K562 (cell line): ENCODE results near the gene KCNK7. TPM values are rescaled to one million over a fixed set of nuclear protein-coding genes. Genes with fewer than 3 reads are reported as not detected.

Source experiments
- BDP1 ChIP-seq: IDR thresholded peaks from 3 replicates; pipeline ENCODE4 v1.6.1; 2011; ENCODE audit not compliant: insufficient read length, insufficient read depth
- NR1H2 ChIP-seq: sonication (generic); formaldehyde crosslinking; IDR thresholded peaks from 2 replicates; pipeline ENCODE4 v1.4.0; 2020; ENCODE audit warnings: mild to moderate bottlenecking, missing genetic modification reagents
- RAD21 ChIP-seq, 2 experiments: fragments of 250-450 bp in 1 of 2; fragments of 450-650 bp in 1 of 2; sonication (Bioruptor Pico) in 1 of 2; formaldehyde crosslinking in 1 of 2; IDR thresholded peaks in 1 of 2; conservative IDR thresholded peaks in 1 of 2; 2 replicates each; pipeline versions ENCODE4 v1.4.0 to v1.8.0; 2020 to 2022; ENCODE audit warnings: mild to moderate bottlenecking in 2 of 2, moderate library complexity in 1 of 2
- SAP30 ChIP-seq: fragments of 200-600 bp; sonication (generic); IDR thresholded peaks from 2 replicates; pipeline ENCODE4 v1.6.1; 2012; ENCODE audit warnings: borderline replicate concordance, low read depth, mild to moderate bottlenecking, moderate library complexity, low read length, control low read depth, inconsistent platforms; ENCODE audit not compliant: insufficient read depth, poor library complexity, severe bottlenecking
- SOX6 ChIP-seq: fragments of 450-650 bp; IDR thresholded peaks from 2 replicates; pipeline ENCODE4 v1.6.1; 2014; ENCODE audit warnings: mild to moderate bottlenecking
- TAF15 ChIP-seq: fragments of 200-400 bp; formaldehyde crosslinking; IDR thresholded peaks from 2 replicates; pipeline ENCODE4 v1.6.1; 2017; ENCODE audit warnings: mild to moderate bottlenecking, low read depth, low read length, moderate library complexity
- ZNF224 ChIP-seq: sonication (generic); formaldehyde crosslinking; IDR thresholded peaks from 2 replicates; pipeline ENCODE4 v1.8.0; 2022; ENCODE audit warnings: mild to moderate bottlenecking, missing genetic modification reagents
- ZNF263 ChIP-seq: sonication (generic); formaldehyde crosslinking; IDR thresholded peaks from 2 replicates; pipeline ENCODE4 v1.8.0; 2022; ENCODE audit warnings: mild to moderate bottlenecking, missing genetic modification reagents, borderline replicate concordance
- polyA plus RNA-seq, 8 experiments: library from polyadenylated mRNA; depleted of rRNA in 4 of 8; stranded (reverse) in 5 of 8; unstranded in 3 of 8; fragments of >200 nt; fragmentation: Nextera tagmentation in 2 of 8; fragmentation: Illumina TruSeq in 1 of 8; extraction: Ambion mirVana in 2 of 8; extraction: Trizol in 1 of 8; gene quantifications; 2 replicates each; pipeline versions ENCODE4 v1.2.1 to v1.2.3, GENCODE V29; 2011 to 2014; ENCODE audit warnings: inconsistent platforms in 1 of 8, missing spikeins in 1 of 8
- total RNA-seq, 7 experiments: library from RNA; depleted of rRNA in 6 of 7; stranded (reverse); fragments of >200 nt in 6 of 7; fragmentation: Illumina TruSeq in 2 of 7; extraction: Trizol in 2 of 7; gene quantifications; 2 replicates each; pipeline versions ENCODE4 v1.2.1 to v1.2.3, GENCODE V29; 2011 to 2021; ENCODE audit warnings: low replicate concordance in 1 of 7
- TF ChIP-seq, protein P1 (sequence below): sonication (generic); formaldehyde crosslinking; IDR thresholded peaks from 2 replicates; pipeline ENCODE4 v1.8.1; 2022; ENCODE audit warnings: missing genetic modification reagents
- TF ChIP-seq, protein P2 (sequence below): fragments of 450-650 bp; IDR thresholded peaks from 2 replicates; pipeline ENCODE4 v1.6.1; 2016; ENCODE audit warnings: low read depth
- TF ChIP-seq, protein P3 (sequence below): sonication (generic); formaldehyde crosslinking; IDR thresholded peaks from 2 replicates; pipeline ENCODE4 v1.8.1; 2023; ENCODE audit warnings: mild to moderate bottlenecking, missing genetic modification reagents

Gene KCNK7
- total and polyA plus RNA-seq, 9 of the 15 experiments (the other 6 are each of a cell fraction or from before 2014, with no cell fraction given) = 0.07 to 0.40 TPM; not detected in 7

DNA sequence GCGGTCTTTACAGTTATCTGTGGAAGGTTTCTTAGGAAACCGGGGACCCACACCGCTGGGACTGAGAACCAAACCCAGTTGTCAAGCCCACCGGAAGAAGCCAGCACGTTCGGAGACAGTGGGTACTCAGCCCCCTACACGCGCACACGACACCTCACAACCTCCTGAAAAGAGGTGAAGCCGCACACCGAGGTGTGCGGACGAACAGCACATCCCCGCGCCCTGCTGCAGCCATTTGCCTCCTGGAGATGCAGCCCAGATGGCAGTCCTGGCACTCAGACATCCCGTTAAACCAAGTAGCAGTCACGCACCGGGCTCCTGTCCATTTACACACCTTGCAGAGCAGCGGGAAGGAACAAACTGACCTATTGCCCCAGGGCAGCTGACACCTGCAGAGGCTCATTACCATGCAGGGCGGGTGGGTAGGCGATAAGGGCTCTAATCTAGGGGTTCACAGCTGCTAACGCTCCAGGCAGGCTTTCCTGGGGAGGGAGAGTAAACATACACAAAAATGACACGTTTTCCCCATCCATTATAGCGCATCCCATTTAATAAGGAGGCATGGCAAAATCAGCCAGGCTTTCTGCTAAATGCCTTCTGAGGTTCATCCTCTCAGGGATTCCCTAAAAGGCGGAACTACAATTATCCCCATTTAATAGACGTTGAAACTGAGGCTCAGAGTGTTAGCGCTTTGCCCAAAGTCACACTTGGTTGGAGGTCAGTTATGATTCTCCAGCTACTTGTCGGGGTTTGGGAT, 20.6 kb downstream of the KCNK7 start (continued):
- TF ChIP-seq, protein P1, sequence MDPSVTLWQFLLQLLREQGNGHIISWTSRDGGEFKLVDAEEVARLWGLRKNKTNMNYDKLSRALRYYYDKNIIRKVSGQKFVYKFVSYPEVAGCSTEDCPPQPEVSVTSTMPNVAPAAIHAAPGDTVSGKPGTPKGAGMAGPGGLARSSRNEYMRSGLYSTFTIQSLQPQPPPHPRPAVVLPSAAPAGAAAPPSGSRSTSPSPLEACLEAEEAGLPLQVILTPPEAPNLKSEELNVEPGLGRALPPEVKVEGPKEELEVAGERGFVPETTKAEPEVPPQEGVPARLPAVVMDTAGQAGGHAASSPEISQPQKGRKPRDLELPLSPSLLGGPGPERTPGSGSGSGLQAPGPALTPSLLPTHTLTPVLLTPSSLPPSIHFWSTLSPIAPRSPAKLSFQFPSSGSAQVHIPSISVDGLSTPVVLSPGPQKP (CRISPR knock-in tag) = no peak
- TF ChIP-seq SOX6 (peak; percentile 80), RAD21 (CRISPR knock-in tag; conservative IDR thresholded peaks at IDR 0.05 in 1 of 2, IDR thresholded peaks at IDR 0.05 in 1 of 2) (no peak), TAF15 (no peak), BDP1 (no peak), ZNF263 (CRISPR knock-in tag) (0 out of 2 replicates have a peak, but pooled peaks have one; percentile 59), NR1H2 (CRISPR knock-in tag) (peak; percentile 79; the same call in 1 of the 2 replicates), SAP30 (peak; percentile 74), ZNF224 (CRISPR knock-in tag) (no peak)
- TF ChIP-seq, protein P2, sequence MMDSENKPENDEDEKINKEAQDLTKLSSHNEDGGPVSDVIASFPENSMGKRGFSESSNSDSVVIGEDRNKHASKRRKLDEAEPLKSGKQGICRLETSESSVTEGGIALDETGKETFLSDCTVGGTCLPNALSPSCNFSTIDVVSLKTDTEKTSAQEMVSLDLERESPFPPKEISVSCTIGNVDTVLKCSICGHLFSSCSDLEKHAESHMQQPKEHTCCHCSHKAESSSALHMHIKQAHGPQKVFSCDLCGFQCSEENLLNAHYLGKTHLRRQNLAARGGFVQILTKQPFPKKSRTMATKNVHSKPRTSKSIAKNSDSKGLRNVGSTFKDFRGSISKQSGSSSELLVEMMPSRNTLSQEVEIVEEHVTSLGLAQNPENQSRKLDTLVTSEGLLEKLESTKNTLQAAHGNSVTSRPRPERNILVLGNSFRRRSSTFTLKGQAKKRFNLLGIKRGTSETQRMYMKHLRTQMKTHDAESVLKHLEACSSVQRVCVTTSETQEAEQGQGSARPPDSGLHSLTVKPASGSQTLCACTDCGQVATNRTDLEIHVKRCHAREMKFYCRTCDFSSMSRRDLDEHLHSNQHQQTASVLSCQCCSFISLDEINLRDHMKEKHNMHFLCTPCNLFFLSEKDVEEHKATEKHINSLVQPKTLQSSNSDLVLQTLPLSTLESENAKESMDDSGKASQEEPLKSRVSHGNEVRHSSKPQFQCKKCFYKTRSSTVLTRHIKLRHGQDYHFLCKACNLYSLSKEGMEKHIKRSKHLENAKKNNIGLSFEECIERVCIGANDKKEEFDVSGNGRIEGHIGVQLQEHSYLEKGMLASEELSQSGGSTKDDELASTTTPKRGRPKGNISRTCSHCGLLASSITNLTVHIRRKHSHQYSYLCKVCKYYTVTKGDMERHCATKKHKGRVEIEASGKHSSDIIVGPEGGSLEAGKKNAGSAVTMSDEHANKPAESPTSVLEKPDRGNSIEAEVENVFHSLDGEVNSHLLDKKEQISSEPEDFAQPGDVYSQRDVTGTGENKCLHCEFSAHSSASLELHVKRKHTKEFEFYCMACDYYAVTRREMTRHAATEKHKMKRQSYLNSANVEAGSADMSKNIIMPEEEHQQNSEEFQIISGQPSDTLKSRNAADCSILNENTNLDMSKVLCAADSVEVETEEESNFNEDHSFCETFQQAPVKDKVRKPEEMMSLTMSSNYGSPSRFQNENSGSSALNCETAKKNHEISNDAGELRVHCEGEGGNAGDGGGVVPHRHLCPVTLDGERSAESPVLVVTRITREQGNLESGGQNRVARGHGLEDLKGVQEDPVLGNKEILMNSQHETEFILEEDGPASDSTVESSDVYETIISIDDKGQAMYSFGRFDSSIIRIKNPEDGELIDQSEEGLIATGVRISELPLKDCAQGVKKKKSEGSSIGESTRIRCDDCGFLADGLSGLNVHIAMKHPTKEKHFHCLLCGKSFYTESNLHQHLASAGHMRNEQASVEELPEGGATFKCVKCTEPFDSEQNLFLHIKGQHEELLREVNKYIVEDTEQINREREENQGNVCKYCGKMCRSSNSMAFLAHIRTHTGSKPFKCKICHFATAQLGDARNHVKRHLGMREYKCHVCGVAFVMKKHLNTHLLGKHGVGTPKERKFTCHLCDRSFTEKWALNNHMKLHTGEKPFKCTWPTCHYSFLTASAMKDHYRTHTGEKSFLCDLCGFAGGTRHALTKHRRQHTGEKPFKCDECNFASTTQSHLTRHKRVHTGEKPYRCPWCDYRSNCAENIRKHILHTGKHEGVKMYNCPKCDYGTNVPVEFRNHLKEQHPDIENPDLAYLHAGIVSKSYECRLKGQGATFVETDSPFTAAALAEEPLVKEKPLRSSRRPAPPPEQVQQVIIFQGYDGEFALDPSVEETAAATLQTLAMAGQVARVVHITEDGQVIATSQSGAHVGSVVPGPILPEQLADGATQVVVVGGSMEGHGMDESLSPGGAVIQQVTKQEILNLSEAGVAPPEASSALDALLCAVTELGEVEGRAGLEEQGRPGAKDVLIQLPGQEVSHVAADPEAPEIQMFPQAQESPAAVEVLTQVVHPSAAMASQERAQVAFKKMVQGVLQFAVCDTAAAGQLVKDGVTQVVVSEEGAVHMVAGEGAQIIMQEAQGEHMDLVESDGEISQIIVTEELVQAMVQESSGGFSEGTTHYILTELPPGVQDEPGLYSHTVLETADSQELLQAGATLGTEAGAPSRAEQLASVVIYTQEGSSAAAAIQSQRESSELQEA = no peak
- TF ChIP-seq, protein P3, sequence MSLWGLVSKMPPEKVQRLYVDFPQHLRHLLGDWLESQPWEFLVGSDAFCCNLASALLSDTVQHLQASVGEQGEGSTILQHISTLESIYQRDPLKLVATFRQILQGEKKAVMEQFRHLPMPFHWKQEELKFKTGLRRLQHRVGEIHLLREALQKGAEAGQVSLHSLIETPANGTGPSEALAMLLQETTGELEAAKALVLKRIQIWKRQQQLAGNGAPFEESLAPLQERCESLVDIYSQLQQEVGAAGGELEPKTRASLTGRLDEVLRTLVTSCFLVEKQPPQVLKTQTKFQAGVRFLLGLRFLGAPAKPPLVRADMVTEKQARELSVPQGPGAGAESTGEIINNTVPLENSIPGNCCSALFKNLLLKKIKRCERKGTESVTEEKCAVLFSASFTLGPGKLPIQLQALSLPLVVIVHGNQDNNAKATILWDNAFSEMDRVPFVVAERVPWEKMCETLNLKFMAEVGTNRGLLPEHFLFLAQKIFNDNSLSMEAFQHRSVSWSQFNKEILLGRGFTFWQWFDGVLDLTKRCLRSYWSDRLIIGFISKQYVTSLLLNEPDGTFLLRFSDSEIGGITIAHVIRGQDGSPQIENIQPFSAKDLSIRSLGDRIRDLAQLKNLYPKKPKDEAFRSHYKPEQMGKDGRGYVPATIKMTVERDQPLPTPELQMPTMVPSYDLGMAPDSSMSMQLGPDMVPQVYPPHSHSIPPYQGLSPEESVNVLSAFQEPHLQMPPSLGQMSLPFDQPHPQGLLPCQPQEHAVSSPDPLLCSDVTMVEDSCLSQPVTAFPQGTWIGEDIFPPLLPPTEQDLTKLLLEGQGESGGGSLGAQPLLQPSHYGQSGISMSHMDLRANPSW (CRISPR knock-in tag) = peak; percentile 45; the same call in 1 of the 2 replicates
